ENCODE data around the gene XRN1. TPM values are rescaled to one million over a fixed set of nuclear protein-coding genes. Genes with fewer than 3 reads are reported as not detected.
A peak's percentile ranks its signal among the peaks of the same experiment; 100 is the strongest.
"Not testable (repeated sequence)": the region's sequence is repeated elsewhere in the genome, so short reads cannot be mapped to it uniquely, and the experiment has no call there.

The XRN1 gene
- total RNA-seq, 1 donor from 2014 or later, result 13.9 TPM

DNA sequence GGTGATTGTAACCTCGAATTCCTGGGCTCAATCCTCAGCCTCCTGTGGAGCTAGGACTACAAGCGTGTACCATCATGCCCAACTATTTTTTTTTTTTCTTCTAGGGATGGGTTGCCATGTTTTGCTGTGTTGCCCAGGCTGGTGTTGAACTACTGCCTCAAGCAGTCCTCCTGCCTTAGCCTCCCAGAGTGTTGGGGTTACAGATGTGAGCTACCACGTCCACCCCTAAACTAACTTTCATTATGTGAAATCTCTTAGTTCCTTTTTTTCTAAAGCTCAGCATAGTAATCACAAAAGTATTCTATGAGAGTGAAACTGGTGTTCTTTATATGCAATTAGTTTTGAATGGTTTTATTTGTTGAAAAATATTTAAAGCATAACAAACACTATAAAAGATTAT lies 92.1 kb downstream of the XRN1 start:
- ATAC-seq (ENCODE audit: poor library complexity) (no peak), DNase-seq (no peak)
- intact Hi-C loops (cut with DNase I), result no loop called here

DNA sequence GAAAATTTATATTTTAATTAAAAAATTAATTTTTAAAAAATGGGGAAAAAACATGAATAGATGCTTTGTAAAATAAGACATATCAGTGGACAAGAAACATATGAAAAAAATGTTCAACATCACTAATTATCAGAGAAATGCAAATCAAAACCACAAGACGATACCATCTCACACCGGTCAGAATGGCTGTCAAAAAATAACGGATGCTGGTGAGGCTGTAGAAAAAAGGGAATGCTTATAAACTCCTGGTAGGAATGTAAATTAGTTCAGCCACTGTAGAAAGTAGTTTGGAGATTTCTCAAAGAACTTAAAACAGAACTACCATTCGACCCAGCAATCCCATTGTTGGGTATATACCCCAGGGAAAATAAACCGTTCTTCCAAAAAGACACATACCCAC lies 93.8 kb downstream of the XRN1 start:
- ATAC-seq (ENCODE audit: poor library complexity) (no peak), DNase-seq (no peak)
- intact Hi-C loops (cut with DNase I), result no loop called here

DNA sequence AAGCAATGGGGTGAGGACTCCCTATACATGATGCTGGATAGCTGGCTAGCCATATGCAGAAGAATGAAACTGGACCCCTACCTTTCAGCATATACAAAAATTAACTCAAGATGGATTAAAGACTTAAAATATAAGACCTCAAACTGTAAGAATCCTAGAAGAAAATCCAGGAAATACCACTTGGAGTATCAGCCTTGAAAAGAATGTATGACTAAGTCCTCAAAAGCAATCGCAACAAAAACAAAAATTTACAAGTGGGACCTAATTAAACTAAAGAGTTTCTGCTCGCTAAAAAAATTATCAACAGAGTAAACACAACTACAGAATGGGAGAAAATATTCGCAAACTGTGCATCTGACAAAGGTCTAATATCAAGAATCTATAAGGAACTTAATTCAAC lies 94.3 kb downstream of the XRN1 start:
- DNase-seq, result no peak
- ATAC-seq (ENCODE audit: poor library complexity), result no peak
- intact Hi-C loops (cut with DNase I), result no loop called here

DNA sequence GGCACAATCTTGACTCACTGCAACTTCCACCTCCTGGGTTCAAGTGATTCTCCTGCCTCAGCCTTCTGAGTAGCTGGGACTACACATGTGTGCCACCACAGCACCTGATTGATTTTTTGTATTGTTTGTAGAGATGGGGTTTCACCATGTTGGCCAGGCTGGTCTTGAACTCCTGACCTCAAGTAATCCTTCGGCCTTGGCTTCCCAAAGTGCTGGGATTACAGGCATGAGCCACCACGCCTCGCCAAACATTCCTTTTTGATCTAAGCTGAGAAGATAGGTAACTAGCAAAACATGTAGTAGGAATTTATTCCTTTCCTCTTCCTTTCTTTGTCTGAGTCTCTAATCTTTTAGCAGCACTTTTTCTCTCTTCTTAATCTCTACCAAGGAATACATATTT lies 95.1 kb downstream of the XRN1 start:
- DNase-seq; intact Hi-C loops (cut with DNase I); ATAC-seq (ENCODE audit: poor library complexity): not testable (repeated sequence)

DNA sequence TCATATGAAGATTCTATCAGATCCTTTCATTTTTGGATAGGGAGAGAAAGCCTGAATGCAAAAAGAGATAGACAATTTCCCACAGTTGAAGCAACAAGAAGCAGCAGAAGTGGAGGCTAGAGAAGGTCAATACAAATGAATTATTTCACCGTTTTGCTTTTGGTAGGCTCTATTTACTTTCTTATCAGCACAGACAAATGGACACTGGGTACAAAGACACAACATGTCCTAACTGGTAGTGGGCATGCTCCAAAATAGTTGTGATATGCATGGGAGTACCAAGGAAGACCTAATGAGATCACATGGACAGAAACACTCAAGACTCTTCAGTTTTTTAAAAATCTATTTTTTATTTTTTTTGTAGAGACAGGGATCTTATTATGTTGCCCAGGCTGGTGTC lies 99.4 kb downstream of the XRN1 start:
- ATAC-seq (ENCODE audit: poor library complexity), result no peak
- intact Hi-C loops (cut with DNase I), result no loop called here

DNA sequence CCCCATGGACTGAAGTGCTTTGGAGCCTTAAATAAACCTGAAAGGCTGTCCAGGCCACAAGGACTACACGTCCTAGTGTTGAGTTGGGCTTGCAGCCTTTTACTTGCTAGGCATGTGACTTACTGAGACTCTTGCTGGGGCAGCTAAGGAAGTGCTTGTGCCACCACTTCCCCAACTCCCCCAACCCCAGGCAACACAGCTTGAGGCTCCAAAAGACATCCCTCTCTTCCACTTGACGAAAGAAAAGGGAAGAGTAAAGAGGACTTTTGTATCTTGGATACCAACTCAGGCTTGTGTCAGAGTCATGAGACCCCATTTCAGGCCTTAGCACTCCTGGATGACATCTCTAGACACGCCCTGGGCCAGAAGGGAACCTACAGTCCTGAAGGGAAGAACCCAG lies 109.8 kb downstream of the XRN1 start:
- ATAC-seq (ENCODE audit: poor library complexity) (peak; percentile 60), DNase-seq (no peak)
- intact Hi-C loops (cut with DNase I), result no loop called here

More for the DNA sequence above, 99.4 kb downstream of the XRN1 start:
- no peak for DNase-seq

DNA sequence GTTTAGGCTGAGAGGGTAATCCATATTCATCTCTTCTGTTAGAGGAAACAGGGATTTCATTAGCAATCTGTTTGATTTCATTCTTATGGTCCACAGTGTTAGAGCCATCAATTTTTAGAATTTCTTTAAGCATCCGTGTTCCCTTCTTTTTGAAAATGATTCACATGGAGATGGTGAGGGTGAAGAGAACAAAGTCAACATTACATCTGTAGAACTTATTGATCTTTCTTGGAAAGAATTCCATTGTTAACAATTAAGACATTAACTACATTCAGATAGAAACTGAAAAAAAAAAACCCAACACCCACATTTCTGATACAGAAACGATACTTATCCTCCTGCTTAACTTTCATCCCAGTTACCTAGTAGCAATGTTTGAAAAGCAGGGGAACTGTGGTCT lies 115.4 kb downstream of the XRN1 start:
- ATAC-seq (ENCODE audit: poor library complexity) (no peak), DNase-seq (no peak)
- intact Hi-C loops (cut with DNase I), result no loop called here

DNA sequence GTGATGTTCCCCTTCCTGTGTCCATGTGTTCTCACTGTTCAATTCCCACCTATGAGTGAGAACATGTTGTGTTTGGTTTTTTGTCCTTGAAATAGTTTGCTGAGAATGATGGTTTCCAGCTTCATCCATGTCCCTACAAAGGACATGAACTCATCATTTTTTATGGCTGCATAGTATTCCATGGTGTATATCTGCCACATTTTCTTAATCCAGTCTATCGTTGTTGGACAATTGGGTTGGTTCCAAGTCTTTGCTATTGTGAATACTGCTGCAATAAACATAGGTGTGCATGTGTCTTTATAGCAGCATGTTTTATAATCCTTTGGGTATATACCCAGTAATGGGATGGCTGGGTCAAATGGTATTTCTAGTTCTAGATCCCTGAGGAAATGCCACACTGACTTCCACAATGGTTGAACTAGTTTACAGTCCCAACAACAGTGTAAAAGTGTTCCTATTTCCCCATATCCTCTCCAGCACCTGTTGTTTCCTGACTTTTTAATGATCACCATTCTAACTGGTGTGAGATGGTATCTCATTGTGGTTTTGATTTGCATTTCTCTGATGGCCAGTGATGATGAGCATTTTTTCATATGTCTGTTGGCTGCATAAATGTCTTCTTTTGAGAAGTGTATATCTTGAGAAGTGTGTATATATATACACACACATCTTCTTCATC lies 123.4 kb downstream of the XRN1 start:
- ATAC-seq (ENCODE audit: poor library complexity); intact Hi-C loops (cut with DNase I); DNase-seq: not testable (repeated sequence)

DNA sequence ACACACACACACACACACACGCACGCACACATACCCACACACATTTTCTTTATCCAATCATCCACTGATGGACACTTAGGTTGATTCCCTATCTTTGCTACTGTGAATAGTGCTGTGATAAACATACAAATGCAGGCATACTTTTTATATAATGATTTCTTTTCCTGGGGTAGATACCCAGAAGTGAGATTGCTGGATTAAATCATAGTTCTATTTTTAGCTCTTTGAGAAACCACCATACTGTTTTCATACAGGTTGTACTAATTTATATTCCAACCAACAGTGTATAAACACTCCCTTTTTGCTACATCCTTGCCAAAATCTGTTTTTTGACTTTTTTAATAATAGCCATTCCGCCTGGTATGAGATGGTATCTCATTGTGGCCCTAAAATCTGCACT lies 127.9 kb downstream of the XRN1 start:
- intact Hi-C loops (cut with DNase I), result no loop called here
- DNase-seq (no peak), ATAC-seq (ENCODE audit: poor library complexity) (no peak)

DNA sequence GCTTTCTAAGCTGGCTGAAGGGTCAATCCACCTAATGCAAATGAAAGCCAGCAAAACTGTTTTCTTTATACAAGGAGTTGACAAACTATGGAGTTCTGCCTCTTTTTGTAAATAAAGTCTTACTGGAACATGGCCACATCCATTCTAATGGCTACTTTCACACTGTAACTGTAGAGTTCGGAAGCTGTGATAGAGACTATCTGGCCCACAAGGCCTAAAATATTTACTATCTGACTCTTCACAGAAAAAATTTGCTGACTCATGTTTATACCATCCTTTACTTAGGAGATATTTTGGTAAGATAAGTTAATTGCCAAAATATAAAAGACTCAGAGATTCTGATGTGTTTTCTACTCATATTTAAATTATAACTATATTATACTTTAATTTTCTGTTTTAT lies 128.7 kb downstream of the XRN1 start:
- no peak for ATAC-seq (ENCODE audit: poor library complexity)
- intact Hi-C loops (cut with DNase I), result no loop called here

DNA sequence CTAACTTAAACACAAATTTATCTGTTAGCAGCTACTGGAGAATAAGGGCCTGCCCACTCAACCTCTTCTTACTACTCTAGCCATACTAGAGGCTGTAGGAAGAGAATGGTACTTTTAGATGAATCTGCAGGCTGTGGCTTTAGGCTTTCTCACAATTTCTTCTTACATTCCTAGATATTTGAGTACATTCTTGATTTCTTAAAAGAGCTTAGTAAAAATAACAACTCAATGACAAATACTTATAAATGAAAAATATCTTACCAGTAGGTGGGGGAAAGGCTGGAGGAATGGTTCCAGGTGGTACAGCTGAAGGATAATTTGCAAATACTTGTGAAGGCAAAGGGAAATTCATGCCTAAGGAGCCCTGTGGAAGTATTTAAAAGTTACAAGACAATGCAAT lies 129.5 kb downstream of the XRN1 start:
- no peak for ATAC-seq (ENCODE audit: poor library complexity)
- intact Hi-C loops (cut with DNase I), result no loop called here
- no peak for DNase-seq

More for the DNA sequence above, 128.7 kb downstream of the XRN1 start:
- no peak for DNase-seq

DNA sequence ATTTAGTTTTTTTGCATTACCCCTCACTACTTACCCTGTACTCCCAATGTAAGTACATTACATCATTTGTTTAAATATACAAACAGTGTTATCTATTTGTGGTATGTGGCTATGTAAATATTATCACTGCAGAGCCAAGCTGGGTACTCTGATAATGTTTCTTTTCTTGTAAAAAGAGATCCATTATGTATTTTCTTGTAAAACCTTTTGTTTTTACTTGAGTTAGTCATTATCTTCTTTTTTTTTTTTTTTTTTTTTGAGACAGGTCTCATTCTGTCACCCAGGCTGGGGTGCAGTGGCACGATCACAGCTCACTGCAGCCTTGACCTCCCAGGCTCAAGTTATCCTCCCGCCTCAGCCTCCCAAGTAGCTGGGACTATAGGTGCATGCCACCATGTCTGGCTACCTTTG lies 131.9 kb downstream of the XRN1 start:
- ATAC-seq (ENCODE audit: poor library complexity); intact Hi-C loops (cut with DNase I); DNase-seq: not testable (repeated sequence)

DNA sequence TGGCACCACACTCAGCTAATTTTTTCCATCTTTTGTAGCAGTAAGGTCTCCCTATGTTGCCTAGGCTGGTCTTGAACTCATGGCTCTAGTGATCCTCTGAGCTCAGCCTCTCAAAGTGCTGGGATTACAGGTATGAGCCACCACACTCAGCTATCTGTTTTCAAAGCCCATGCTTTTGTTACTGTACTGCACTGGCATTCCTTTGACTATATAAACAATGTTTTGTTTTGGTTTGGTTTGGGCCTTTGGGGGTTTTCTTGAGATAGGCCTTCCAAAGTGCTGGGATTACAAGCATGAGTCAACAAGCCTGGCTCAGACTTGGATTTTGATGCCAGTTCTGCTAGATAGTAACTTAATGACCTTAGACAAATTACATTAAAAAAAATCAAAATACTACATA lies 132.8 kb downstream of the XRN1 start:
- ATAC-seq (ENCODE audit: poor library complexity) (no peak), DNase-seq (no peak)
- intact Hi-C loops (cut with DNase I), result no loop called here

DNA sequence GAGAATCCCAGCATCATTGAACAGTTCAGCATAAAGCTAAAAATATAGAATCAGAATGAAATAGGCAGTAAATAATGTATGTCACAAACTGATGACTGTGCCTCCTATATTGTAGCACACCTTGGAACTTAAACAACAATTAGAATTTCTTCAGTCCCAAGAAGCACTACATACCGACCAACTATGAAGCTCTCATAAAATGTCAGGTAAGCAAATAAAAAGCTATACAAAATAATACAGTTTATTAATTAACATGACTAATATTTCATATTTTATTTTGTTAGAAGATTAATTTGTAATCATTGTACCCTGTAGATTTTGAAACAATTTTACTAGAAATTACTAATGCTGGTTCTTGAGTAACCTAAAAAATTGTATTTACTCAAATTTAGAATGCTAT lies 137.4 kb downstream of the XRN1 start:
- intact Hi-C loops (cut with DNase I), result no loop called here
- no peak for DNase-seq
- no peak for ATAC-seq (ENCODE audit: poor library complexity)

DNA sequence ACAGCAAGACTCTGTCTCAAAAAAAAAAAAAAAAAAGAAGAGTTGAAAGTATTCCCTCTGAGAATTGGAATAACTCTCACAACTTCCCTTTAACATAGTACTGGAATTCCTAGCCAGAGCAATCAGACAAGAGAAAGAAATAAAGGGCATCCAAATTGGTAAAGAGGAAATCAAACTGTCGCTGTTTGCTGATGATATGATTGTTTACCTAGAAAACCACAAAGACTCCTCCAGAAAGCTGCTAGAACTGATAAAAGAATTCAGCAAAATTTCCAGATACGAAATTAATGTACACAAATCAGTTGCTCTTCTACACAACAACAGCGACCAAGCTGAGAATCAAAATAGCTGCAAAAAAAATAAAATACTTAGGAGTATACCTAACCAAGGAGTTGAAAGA lies 145.0 kb downstream of the XRN1 start:
- DNase-seq; ATAC-seq (ENCODE audit: poor library complexity); intact Hi-C loops (cut with DNase I): not testable (repeated sequence)

DNA sequence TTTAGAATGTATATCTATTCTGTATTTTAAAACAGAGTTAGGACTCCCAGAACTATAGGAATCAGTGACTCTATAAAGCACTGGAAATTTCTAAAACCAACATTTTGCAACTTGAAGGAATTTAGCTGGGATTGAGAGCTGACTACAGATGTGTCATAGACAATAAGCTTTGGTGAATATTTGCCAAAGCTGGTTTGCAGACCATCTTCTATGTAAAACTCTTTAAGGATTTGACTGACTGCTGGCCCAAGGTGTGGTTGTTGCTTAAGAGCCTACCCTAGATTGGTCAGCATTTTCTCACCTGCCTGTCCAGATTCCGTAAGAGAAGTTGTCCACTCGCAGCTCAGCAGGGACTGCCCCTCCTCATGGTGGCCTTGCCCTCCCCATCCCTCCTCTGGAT lies 149.2 kb downstream of the XRN1 start:
- no peak for ATAC-seq (ENCODE audit: poor library complexity)
- intact Hi-C loops (cut with DNase I), result no loop called here
- DNase-seq, result no peak

DNA sequence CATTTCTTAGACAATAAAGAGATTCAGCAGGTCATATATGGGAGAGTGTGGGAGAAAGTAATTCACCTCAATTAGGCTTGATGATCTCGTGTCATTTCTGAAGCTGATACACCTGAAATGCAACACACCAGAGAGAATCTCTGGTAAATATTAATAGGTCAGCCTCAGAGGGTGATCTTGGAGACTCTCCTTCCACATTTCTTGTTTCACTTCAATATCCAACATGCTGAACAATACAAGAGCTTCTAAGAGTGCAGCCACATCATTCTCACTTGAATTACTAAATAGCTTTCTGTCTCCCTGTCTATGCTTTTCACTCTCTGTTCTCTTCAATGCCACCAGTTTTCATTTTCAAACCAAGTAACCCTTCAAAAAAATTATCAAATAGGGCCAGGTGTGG lies 151.3 kb downstream of the XRN1 start:
- intact Hi-C loops (cut with DNase I), result no loop called here
- ATAC-seq (ENCODE audit: poor library complexity), result no peak
- no peak for DNase-seq

DNA sequence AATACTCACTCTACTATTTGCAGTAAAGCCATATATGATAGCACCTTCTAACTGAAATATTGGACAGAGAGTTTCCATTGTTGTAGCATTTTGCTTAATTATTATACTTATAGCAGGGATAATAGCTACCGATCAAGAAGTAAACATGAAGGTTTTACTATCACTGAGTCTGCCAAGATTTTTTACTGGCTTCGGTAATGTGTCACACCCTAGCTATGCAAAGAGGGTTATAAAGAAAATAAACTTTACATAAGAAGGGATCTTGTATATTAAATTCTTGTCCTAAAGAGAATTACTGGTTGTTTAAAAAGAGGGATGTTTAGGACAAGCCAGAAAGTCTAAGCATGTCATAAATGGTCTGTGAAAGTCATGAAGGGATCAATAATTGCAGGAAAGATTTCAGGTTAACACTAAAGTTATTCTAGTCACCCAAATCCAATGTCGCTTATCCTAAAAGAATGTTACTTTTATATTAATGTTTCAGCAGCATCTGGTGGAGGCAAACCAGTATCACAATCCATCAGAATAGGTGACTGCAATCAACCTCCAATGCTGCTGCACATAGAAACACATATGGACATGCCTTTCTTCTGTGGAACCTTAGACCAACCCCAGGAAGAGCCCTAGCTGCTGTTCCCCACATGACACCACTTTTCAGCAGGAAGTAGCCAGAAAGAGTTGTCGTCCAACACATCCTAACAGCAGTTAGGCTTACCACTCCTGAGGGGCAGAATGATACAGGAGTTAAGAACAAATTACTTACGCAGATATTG lies 159.8 kb downstream of the XRN1 start:
- ATAC-seq (ENCODE audit: poor library complexity) (no peak), DNase-seq (no peak)
- intact Hi-C loops (cut with DNase I), result no loop called here

DNA sequence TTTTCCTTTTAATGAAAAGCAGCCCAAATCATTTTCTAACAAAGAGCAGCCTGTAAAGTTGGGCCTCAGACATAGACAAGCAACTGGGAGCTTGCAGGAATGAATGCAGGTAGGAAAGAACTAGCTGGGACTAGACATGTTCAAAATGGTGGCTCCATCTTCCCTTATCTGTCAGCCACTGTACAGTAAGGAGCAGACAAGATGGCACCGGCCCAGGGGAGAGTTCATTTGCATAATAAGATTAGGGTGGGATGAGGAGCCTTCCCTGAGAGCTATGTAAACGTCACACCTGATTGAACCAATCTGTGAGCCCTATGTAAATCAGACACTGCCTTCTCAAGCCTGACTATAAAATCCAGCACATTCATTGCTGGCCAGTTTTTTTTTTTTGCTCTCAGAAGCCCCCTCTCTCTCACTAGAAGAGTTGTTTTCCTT lies 162.7 kb downstream of the XRN1 start:
- intact Hi-C loops (cut with DNase I), result no loop called here
- DNase-seq (no peak), ATAC-seq (ENCODE audit: poor library complexity) (no peak)

DNA sequence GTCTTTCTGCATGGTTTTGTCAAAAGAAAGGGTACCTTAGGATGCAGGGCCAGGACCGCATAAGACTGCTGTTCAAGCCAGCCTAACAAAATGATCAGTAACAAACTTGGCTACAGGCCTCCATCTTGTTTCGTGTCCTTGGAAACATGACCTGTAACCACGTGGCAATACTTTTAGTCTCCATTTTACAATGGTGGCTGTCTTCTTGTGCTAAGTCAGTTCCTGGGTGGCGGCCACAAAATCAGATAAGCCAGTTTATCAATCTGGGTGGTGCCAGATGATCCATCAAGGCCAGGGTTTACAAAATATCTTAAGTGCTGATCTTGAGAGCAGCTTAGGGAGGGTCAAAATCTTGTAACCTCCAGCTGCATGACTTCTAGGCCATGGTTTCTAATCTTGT lies 165.3 kb downstream of the XRN1 start:
- DNase-seq, result no peak
- intact Hi-C loops (cut with DNase I), result loop anchor here (5.0 kb wide), 1 partner anchor 320 kb away; no protein-coding TSS in a partner anchor
- ATAC-seq (ENCODE audit: poor library complexity), result no peak
